Central memory CD4-positive, alpha-beta T cell (primary cell): ENCODE data around the gene IQCB1.
A peak's percentile ranks its signal among the peaks of the same experiment; 100 is the strongest.
"Not testable (repeated sequence)": the region's sequence is repeated elsewhere in the genome, so short reads cannot be mapped to it uniquely, and the experiment has no call there.

Experiments
- DNase-seq: peaks from one replicate; pipeline ENCODE4 v3.0.0; 2022

Gene IQCB1

DNA sequence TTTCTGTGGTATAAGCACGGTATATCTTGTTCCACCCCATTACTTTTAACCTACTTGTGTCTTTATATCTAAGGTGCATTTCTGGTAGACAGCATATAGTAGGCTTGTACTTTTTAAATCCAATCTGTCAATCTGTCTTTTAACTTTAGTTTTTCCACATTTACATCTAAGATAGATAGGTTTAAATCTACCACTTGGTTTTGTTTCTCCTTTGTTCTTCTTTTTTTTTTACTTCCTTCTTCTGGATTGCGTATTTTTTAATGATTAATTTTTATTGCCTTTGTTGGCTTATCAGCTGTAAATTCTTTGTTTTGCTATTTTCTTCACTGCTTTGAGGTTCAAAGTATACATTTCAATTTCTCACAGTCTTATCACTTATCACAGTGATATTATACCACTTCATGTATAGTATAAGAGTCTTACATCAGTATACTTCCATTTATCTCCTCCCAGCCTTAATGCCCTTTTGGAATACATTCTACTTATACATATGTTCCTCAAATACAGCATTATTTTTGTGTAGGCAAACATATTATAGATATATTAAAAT lies 31.0 kb downstream of the IQCB1 start:
- DNase-seq: no peak

DNA sequence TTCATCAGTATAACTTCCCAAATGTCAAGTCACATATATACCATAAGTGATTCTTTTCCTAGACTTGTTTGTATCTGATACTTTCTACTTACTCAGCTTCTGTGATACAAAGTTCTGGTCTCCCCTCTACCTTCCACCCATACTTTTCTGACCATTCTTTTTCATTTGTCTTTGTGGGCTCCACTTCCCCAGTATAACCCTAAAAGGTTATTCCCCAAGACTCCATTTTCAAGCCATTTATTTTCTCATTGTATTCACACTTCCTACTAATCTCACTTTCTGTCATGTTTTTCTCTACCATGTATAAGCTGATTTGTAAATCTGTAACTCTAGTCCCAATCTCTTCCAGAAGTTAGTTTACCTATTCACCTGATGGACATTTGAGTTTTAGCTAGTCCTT lies 34.0 kb downstream of the IQCB1 start:
- DNase-seq: no peak

DNA sequence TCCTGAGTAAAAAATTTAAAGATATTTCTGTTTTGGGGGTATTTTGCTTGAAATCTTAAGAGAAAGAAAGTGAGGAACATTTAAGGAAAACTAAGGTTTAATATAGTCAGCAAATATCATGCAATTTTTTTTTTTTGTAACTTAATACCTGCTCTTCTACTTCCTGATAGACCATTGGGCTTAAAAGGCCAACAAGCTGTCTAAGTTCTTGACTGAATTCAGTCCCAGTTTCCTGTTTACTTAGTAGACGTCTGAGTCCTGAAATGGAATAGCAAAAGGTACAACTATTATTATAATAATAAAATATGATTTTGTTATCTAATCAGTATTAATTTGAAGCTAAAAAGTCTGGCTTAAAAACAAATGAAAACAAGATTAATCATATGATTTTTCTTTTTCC lies 37.9 kb downstream of the IQCB1 start:
- no peak for DNase-seq

DNA sequence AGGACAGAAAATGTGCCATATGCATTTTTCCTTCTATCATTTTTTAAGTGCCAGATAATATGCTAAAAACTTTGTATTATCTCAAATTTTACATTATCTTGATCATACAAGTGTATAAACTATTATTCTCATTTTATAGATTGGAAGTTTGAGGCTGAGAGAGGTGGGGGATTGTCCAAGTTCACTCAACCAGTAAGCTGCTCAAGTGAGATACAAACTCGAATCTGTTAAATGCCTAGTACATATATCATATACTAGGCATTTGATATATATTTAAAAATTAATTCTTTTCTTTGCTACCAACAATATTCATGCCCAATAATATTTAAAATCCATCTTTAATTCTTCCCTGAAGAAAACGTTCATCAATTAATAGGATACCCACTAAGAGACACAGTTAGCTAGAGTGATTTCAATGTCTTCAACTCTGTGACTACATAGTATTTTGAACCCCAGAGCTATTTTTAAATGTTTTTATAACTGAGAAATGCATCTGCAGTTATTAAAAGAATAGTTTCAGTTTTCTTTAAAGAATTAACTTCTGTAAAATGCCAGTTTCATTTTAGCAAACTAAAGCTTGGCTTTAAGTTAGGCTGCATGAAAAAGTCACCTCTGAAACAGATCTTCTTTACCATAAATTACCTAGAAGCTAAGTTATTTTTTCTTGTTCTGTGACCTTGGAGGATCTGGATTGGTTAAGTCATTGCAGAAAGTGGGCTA lies 40.4 kb downstream of the IQCB1 start:
- no peak for DNase-seq

DNA sequence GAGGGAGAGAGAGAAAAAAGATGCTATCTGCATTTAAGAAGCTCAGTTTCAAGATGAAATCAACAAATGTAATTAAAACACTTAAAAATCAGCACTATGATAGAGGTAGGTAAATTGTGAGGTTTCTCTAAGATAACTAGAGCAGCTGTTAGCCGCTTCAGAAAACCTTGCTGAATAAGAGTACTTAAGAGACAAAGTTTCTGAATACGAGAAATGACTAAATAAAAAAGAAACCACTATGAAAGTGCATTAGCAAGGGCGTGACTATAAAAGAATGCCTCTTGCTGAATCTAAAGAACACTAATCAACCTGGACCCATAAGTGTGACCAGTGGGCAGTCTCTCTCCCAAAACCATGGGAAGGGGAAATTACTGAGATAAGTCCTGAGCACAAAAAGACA lies 41.8 kb downstream of the IQCB1 start:
- no peak for DNase-seq

DNA sequence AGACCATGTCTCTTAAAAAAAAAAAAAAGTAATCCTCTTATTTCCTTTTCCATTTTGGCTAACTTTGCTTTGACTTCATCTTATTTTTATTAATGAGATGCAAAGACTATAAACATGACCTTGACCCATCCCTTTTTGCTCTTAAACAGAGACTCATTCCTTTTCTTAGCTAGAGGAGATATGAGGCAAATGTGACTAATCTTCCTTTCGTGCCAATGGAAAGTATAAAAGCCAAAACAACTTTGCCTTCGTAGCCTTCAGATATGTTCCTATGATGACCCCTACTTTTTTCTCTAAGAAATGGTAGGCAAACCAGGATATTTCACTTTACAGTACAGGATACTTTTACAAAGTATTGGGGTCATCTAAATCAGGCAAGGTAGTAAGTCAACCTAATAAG lies 48.4 kb downstream of the IQCB1 start:
- no peak for DNase-seq

DNA sequence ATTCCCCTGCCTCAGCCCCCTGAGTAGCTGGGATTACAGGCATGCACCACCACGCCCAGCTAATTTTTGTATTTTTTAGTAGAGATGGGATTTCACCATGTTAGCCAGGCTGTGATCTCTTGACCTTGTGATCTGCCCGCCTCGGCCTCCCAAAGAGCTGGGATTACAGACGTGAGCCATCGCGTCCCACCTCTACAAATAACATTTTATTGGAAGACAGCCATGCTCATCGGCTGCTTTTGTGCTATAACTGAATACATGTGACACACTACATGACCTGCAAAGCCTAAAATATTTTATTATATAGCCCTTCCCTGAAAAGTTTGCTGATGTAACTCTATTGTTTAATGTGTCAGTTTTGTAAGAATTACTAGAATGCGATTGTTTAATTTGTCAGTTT lies 52.1 kb downstream of the IQCB1 start:
- not testable (repeated sequence) for DNase-seq

DNA sequence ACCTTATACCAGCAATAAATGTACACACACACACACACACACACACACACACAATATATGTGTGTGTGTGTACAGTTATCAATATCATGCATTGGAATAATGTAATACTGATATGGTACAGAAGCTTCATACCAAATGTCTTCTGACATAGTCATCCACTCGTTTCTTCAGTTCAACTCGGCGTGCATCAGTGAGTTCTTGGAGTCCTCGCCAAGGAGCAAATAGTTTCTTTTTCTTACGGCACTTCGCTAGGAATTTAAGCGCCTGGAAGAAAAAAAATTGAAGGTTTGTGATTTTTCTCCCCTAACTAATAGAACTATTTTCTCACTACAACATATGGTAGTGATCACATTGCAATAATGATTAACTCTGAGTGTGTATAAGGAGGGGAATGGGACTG lies 53.2 kb downstream of the IQCB1 start:
- DNase-seq: no peak

DNA sequence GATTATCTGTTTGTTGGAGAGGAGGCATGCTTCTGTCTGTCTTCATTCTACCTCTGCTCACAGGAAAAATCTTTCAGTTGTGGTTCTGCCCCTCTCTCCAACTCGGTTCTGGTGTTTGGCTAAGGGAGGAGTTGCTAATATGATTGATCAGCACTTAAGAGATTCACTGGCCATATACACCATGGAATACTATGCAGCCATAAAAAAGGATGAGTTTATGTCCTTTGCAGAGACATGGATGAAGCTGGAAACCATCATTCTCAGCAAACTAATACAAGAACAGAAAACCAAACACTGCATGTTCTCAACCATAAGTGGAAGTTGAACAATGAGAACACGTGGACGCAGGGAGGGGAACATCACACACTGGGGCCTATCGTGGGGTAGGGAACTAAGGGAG lies 59.8 kb downstream of the IQCB1 start:
- not testable (repeated sequence) for DNase-seq

DNA sequence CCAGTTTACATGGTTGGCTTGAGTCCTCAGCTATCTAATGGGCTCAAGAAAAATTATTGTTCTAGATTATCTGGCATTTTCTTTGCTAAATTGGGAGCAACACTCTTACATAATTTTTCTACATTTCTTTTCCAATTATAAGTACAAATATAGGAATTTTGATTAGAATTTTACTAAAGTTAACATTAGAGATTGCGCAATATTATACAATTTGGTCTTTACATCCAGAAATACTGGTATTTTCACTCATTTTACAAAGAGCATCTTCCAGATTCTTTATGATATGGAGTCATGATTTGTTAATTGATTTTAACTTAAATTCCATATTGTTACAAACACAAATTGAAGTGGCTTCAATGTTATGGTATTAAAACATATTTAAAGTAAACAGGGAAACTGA lies 65.6 kb downstream of the IQCB1 start:
- DNase-seq: no peak

DNA sequence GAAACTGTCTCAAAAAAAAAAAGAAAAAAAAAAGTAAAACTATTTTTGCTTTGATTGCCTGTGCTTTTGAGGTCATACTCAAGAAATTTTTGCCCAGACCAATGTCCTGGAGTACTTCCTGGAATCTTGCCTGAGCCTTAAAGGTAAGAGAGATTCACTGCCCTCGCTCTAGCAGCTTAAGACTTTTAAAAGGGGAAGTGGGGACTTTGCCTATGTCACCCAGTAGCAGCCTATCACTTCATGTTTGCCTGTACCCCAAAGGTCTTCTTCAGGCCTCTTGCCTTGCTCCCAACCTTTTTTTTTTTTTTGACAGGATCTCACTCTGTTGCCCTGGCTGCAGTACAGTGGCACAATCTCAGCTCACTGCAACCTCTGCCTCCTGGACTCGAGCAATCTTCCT lies 66.4 kb downstream of the IQCB1 start:
- no peak for DNase-seq

DNA sequence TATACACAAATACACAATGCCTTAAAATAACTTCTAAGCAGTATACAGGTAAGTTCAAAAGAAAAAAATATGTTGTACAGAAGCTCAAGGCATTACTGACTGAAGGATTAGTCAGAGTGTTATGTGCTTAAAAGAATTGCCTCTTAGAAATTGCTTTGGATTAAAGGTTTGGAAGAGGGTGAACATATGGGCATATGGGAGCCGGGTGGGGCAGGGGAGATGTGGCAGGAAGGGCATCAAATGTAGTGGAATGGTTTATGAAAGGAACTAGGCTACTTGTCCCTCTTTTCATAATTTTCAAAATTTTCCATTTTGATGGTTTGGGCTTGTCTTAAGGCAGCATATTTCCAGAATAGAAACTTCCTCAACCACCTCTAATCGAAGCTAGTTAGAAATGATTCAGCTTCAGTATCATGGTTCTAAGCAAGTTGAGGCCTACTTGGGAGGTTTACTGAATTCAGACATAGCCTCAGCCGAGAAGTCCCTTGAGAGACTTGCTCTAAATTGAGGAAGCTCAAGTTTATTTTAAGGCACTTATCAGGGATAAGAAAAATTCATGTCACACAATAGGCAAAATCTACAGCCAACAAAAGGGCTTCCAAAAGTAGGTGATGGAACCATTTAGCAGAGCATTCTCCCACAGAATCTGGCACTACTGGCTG lies 75.2 kb downstream of the IQCB1 start:
- no peak for DNase-seq

DNA sequence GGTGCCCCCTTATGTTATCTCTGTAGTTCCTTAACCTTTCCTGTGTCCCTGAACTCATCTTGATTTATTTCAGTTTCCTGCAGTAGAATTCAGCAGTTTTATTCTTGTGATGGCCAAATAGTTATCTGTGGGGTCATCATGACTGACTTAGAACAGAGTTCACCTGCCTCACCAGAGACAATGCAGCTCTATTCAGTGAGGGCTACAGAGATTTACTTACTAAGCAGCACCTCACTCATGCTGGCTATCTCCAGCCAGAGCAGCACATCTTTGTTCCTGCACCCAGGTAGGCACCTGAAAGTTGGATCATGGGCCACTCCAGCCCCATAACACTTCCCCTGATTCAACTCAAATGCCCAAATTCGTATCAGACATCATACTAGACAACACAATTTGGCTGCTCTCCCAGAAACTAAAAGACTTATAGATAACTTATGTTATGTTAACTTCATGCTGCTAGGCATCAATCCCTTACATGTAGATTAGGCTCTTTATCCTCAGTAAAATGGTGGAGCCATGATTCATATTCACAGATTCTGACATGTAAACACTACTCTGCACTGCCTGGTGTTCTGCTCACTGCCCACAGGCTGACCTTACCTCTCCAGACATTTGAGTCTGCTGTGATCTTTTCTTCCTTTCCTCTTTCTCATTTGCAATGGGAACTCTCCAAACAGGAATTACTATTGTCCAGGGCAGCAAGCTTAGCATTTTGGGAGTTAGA lies 76.0 kb downstream of the IQCB1 start:
- no peak for DNase-seq

DNA sequence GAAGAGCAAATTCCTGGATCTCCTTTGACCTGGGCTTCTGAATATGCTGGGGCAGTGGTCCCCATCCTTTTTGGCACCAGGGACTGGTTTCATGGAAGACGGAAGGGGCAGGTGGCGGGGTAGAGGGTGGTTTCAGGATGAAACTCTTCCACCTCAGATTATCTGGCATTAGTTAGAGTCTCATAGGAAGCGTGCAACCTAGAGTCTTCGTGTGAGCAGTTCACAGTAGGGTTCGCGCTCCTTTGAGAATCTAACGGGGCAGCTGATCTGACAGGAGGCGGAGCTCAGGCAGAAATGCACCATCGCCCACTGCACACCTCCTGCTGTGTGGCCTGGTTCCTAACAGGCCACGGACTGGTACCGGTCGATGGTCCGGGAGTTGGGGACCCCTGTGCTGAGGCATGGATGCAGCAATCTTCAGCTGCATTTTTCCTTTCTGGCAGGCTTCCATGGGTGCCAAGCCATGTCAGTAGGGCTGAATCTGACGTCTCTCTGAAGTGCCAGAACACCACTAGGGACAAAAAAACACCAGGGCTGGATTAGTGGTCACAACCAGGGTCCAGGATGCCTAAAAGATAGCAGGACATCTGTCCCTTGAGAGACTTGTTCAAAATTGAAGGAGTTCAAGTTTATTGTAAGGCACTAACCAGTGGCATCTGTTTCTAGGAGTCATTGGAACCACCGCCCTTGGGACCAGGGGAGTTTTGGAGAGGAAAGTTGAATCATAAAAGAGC lies 76.9 kb downstream of the IQCB1 start:
- DNase-seq: no peak

DNA sequence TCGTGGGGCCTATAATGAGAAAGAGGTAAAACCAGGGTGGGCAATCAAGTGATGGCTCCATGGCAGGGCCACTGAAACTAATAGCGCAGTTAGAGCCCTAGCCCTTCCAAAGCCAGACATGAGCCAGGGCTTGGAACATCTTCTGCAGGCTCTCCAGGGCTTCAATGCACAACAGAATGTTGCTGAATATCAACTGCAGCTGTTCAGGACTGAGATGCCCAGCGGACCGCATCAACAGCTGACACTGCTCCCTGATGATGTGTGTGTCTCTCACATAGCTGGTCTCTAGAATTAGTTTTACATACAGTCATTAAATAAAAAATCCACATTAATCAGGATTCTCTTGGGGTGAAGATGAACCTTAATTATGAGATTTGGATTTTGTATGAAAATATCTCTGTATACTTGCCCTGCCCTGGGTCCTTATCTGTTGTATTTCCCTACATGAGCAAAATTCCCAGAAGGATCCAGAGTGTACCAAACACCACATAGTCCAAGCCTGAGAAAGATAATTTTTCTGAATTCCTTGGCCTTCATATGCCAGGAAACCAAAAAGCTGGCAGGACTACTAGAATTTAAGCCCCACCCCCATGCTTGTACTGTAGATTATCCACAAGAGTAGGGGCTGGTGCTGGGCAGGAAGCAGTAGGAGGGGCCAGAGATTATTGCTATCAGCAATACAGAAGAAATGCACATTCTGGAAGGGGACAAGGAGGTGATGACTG lies 77.6 kb downstream of the IQCB1 start:
- DNase-seq: no peak

DNA sequence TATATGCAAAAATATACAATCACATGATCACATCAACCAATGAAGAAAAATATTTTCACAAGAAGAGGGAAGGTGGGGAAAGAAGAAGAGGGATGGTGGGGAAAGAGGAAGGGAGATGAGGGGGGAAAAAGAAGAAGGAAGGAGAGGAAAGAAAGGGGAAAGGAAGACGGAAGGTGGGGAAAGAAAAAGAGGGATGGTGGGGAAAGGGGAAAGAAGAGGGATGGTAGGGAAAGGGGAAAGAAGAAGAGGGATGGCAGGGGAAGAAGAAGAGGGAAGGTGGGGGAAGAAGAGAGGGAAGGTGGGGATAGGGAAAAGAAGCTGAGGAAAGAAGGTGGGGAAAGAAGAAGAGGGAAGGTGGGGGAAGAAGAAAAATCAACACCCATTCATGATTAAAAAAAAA lies 82.1 kb downstream of the IQCB1 start:
- no peak for DNase-seq

DNA sequence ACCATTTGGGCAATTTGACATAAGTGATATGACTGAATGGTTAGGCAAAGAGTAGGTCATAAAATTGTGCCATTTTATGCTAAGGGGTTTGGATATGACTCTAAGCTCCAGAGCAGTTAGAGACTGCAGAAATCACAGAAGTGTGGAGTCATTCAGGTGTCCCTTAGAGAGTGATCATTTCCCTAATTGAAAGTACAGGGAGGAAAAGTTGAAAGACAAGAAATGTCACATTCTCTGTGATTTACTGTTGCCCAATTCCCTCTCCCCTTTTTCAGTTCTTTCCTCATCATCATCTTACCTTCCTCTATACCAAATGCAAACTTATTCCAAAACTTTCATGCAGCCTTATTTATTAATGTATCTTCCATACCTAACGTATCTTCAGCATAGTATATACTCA lies 82.6 kb downstream of the IQCB1 start:
- DNase-seq: no peak

DNA sequence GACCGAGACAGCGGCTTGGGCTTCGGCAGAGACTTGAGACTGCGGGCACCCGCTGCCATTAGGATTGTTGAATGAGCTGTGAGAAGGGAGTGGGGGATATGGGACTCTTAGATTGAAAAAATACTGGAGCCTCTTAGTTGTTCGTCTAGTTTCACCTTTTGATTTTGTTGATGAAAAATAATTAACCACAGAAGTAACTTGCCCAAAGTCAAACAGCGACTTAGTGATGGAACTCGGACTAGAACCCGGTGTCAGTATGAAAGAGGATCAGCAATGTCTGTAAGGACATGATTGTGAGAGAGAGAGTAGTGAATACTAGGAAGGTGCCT lies 84.8 kb downstream of the IQCB1 start:
- no peak for DNase-seq

DNA sequence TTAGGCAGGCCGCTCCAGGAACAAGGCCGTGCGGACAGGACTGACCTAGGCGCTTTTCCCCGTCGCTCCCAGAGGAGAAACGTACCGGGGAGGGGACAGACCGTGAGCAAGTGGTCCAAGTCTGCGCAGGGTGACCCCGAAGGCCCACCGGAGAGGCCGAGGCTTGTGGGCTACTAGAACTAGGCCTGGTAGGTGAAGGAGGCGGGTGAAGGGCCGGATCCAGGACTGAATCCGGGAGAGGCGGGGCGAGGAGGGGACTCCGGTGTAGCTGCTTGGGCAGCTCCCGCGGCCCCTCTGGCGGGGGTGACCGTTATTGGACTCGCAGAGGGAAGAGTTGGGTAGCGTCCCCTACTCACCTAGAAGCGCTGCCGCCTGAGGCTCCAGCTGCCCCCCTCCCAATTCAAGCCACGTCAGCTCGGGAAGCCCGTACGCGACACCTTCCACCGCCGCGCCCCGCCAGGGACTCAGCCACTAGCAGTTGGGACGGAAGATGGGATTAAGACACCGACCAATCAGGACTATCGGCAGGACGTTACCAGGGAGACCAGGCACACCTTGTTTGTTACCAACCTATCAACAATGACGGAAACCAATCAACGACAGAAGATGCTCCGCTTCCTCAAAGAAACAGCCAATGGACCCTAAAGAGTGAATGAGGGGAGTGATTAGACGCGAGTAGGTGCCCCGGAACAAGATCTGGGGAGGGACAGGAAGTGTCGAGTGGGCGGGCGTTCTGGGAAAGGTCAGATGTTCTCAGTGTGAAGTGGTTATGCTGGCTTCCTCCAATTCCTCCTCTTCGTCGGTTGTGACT lies 85.4 kb downstream of the IQCB1 start, which contains the start of gene GOLGB1:
Gene GOLGB1, minus strand, starts transcription at position 466 of the 811 bp plus-strand sequence. CDS start 18,770 bp downstream, outside the sequence.
- DNase-seq: peak; percentile 97

DNA sequence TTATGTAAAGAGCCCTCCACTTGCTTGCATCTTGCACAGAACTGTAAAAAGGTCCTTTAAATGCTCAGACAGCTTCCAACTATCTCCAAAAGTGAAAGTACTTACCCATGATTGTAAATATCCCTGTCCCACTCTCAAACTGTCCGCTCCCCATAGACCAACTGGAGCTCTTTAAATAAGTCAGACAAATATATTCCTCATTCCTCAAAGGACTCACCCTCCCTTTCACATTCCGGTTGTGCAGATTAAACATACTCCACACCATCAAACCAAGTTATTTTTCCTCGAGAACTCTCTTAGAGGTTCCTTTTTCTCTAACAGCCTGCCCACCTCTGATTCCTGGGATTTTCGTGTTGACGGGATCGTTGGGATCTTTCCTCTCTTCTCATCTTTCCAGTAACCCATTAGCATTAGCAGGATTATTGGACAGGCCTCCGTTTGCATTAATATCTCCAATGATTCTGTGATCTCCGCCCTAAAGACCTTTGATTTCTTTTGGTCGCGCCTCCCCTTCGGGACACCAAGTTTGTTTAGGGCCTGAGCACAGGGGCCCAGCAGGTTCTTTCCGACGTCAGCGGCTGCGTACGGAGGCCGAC lies 86.1 kb downstream of the IQCB1 start:
- DNase-seq: peak; percentile 5

DNA sequence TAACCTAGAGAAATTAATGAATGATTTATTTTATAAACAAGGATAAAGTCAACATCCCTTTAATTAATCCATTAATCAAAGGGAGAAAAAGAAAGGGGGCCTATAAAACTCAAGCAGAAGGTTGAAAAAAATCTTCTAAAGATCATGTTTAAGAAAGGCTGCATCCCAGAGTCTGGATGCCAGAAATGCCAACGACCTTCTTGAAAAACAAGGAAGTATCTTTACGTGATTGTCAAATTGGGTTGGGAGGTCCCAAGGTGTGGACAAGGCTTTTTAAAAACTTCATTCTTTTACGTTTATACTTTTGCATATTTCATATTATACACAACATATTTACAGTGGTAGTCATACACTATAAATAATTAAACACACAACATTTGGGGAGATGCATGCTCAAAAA lies 86.9 kb downstream of the IQCB1 start:
- DNase-seq: no peak
